HEK293 (cell line): ENCODE measurements around the gene METRNL.

Experiments used
- CTCF ChIA-PET: fragments of 350-600 bp; formaldehyde crosslinking; extraction: SDS; loops from one replicate; lab custom pipeline; 2021; ENCODE audit warnings: antibody characterized with exemption; lab: Yijun Ruan, JAX
- POLR2A ChIA-PET: fragments of 300-600 bp; formaldehyde crosslinking; extraction: SDS; loops from one replicate; lab custom pipeline; 2020; ENCODE audit warnings: antibody characterized with exemption, inconsistent platforms; lab: Yijun Ruan, JAX
- H3K27ac ChIP-seq: fragments of 200-500 bp; sonication (Bioruptor generic); 2 replicates; pipeline ENCODE4 v1.5.1; 2014; ENCODE audit warnings: low read depth, low read length, control low read depth, inconsistent platforms; ENCODE audit errors: extremely low read depth
- H3K36me3 ChIP-seq, 2 experiments: fragments of 200-500 bp in 1 of 2; sonication (Bioruptor generic) in 1 of 2; 1 replicate in 1 of 2; 2 replicates in 1 of 2; pipeline ENCODE4 v1.5.1; 2014 to 2017; ENCODE audit warnings: inconsistent platforms in 2 of 2, low read length in 2 of 2; ENCODE audit not compliant: control insufficient read depth in 2 of 2, insufficient read depth in 1 of 2
- H3K4me1 ChIP-seq: fragments of 200-500 bp; sonication (Bioruptor generic); 2 replicates; pipeline ENCODE4 v1.5.1; 2014; ENCODE audit warnings: mild to moderate bottlenecking, low read length, inconsistent platforms; ENCODE audit not compliant: control insufficient read depth, insufficient read depth
- H3K4me3 ChIP-seq: 2 replicates; pipeline ENCODE4 v1.5.1; 2011; ENCODE audit warnings: low read depth, mild to moderate bottlenecking, control low read depth, low read length, moderate library complexity
- H3K9me3 ChIP-seq: fragments of 200-500 bp; sonication (Bioruptor generic); 2 replicates; pipeline ENCODE4 v1.5.1; 2014; ENCODE audit warnings: low read depth, low read length, inconsistent platforms; ENCODE audit not compliant: control insufficient read depth, insufficient read depth
- BCL11A ChIP-seq: fragments of 450-650 bp; formaldehyde crosslinking; IDR thresholded peaks from 2 replicates; pipeline ENCODE4 v1.5.1; 2016; ENCODE audit warnings: low read depth, missing biosample characterization, missing genetic modification characterization
- GLIS1 ChIP-seq: fragments of 450-650 bp; formaldehyde crosslinking; IDR thresholded peaks from 2 replicates; pipeline ENCODE4 v1.5.1; 2016; ENCODE audit warnings: missing biosample characterization, missing genetic modification characterization
- GLIS2 ChIP-seq: fragments of 450-650 bp; formaldehyde crosslinking; IDR thresholded peaks from 2 replicates; pipeline ENCODE4 v1.5.1; 2016; ENCODE audit warnings: missing biosample characterization, missing genetic modification characterization
- HOXC10 ChIP-seq: sonication (generic); formaldehyde crosslinking; IDR thresholded peaks from 2 replicates; pipeline ENCODE4 v1.8.1; 2023; ENCODE audit warnings: mild to moderate bottlenecking, missing genetic modification reagents
- KLF1 ChIP-seq: fragments of 450-650 bp; formaldehyde crosslinking; IDR thresholded peaks from 2 replicates; pipeline ENCODE4 v1.5.1; 2016; ENCODE audit warnings: missing biosample characterization, missing genetic modification characterization
- KLF10 ChIP-seq: fragments of 450-650 bp; IDR thresholded peaks from 2 replicates; pipeline ENCODE4 v1.5.1; 2018; ENCODE audit warnings: missing biosample characterization, mild to moderate bottlenecking, missing genetic modification characterization
- KLF7 ChIP-seq: fragments of 450-650 bp; formaldehyde crosslinking; IDR thresholded peaks from 2 replicates; pipeline ENCODE4 v1.5.1; 2016; ENCODE audit warnings: missing biosample characterization, missing genetic modification characterization, borderline replicate concordance
- SP2 ChIP-seq: fragments of 450-650 bp; formaldehyde crosslinking; IDR thresholded peaks from 2 replicates; pipeline ENCODE4 v1.5.1; 2016; ENCODE audit warnings: missing biosample characterization, missing genetic modification characterization
- SP3 ChIP-seq: fragments of 450-650 bp; formaldehyde crosslinking; IDR thresholded peaks from 2 replicates; pipeline ENCODE4 v1.5.1; 2016; ENCODE audit warnings: missing biosample characterization, missing genetic modification characterization
- SP7 ChIP-seq: fragments of 450-650 bp; formaldehyde crosslinking; IDR thresholded peaks from 2 replicates; pipeline ENCODE4 v1.5.1; 2016; ENCODE audit warnings: missing biosample characterization, missing genetic modification characterization
- ZBTB20 ChIP-seq: fragments of 450-650 bp; formaldehyde crosslinking; IDR thresholded peaks from 2 replicates; pipeline ENCODE4 v1.5.1; 2016; ENCODE audit warnings: missing biosample characterization, missing genetic modification characterization
- ZBTB6 ChIP-seq: fragments of 450-650 bp; formaldehyde crosslinking; IDR thresholded peaks from 2 replicates; pipeline ENCODE4 v1.5.1; 2017; ENCODE audit warnings: missing biosample characterization, missing genetic modification characterization
- ZFP3 ChIP-seq: fragments of 450-650 bp; formaldehyde crosslinking; IDR thresholded peaks from 2 replicates; pipeline ENCODE4 v1.5.1; 2016; ENCODE audit warnings: low read depth, missing biosample characterization, missing genetic modification characterization
- ZFP69B ChIP-seq: fragments of 450-650 bp; formaldehyde crosslinking; IDR thresholded peaks from 2 replicates; pipeline ENCODE4 v1.5.1; 2016; ENCODE audit warnings: missing biosample characterization, missing genetic modification characterization
- ZNF114 ChIP-seq: fragments of 450-650 bp; formaldehyde crosslinking; IDR thresholded peaks from 2 replicates; pipeline ENCODE4 v1.5.0; 2017; ENCODE audit warnings: missing biosample characterization, missing genetic modification characterization
- ZNF146 ChIP-seq: fragments of 450-650 bp; formaldehyde crosslinking; IDR thresholded peaks from 2 replicates; pipeline ENCODE4 v1.5.1; 2016; ENCODE audit warnings: missing biosample characterization, missing genetic modification characterization
- ZNF148 ChIP-seq: fragments of 450-650 bp; formaldehyde crosslinking; IDR thresholded peaks from 2 replicates; pipeline ENCODE4 v1.5.0; 2017; ENCODE audit warnings: missing biosample characterization, missing genetic modification characterization, borderline replicate concordance
- ZNF223 ChIP-seq: fragments of 450-650 bp; formaldehyde crosslinking; IDR thresholded peaks from 2 replicates; pipeline ENCODE4 v1.5.1; 2016; ENCODE audit warnings: missing biosample characterization, missing genetic modification characterization
- ZNF274 ChIP-seq, 2 experiments: fragments of 200-500 bp in 1 of 2; fragments of 450-650 bp in 1 of 2; sonication (Bioruptor generic) in 1 of 2; formaldehyde crosslinking in 1 of 2; IDR thresholded peaks; 2 replicates each; pipeline versions ENCODE4 v1.5.1 to v1.6.1; 2014 to 2016; ENCODE audit warnings: borderline replicate concordance in 1 of 2, inconsistent platforms in 1 of 2, low read length in 1 of 2, missing biosample characterization in 1 of 2, missing genetic modification characterization in 1 of 2
- ZNF354C ChIP-seq: fragments of 450-650 bp; formaldehyde crosslinking; IDR thresholded peaks from 2 replicates; pipeline ENCODE4 v1.5.1; 2016; ENCODE audit warnings: missing biosample characterization, missing genetic modification characterization, low read depth, borderline replicate concordance
- ZNF391 ChIP-seq: fragments of 450-650 bp; formaldehyde crosslinking; IDR thresholded peaks from 2 replicates; pipeline ENCODE4 v1.5.1; 2016; ENCODE audit warnings: low read depth, missing biosample characterization, missing genetic modification characterization, borderline replicate concordance
- ZNF423 ChIP-seq: fragments of 450-650 bp; formaldehyde crosslinking; IDR thresholded peaks from 2 replicates; pipeline ENCODE4 v1.5.1; 2016; ENCODE audit warnings: missing biosample characterization, missing genetic modification characterization
- ZNF513 ChIP-seq: fragments of 450-650 bp; IDR thresholded peaks from 2 replicates; pipeline ENCODE4 v1.5.1; 2018; ENCODE audit warnings: missing biosample characterization, missing genetic modification characterization
- ZNF561 ChIP-seq: fragments of 450-650 bp; IDR thresholded peaks from 2 replicates; pipeline ENCODE4 v1.5.1; 2018; ENCODE audit warnings: missing biosample characterization, missing genetic modification characterization, borderline replicate concordance
- ZNF585B ChIP-seq: fragments of 450-650 bp; formaldehyde crosslinking; IDR thresholded peaks from 2 replicates; pipeline ENCODE4 v1.5.1; 2016; ENCODE audit warnings: missing biosample characterization, missing genetic modification characterization
- ZNF596 ChIP-seq: fragments of 450-650 bp; IDR thresholded peaks from 2 replicates; pipeline ENCODE4 v1.5.0; 2018; ENCODE audit warnings: missing biosample characterization, mild to moderate bottlenecking, missing genetic modification characterization, moderate library complexity
- ZNF610 ChIP-seq: fragments of 450-650 bp; formaldehyde crosslinking; IDR thresholded peaks from 2 replicates; pipeline ENCODE4 v1.5.1; 2016; ENCODE audit warnings: missing biosample characterization, missing genetic modification characterization, borderline replicate concordance
- ZNF692 ChIP-seq: fragments of 450-650 bp; formaldehyde crosslinking; IDR thresholded peaks from 2 replicates; pipeline ENCODE4 v1.5.1; 2016; ENCODE audit warnings: missing biosample characterization, missing genetic modification characterization
- ZNF785 ChIP-seq: fragments of 450-650 bp; formaldehyde crosslinking; IDR thresholded peaks from 2 replicates; pipeline ENCODE4 v1.5.1; 2016; ENCODE audit warnings: missing biosample characterization, missing genetic modification characterization
- ZSCAN4 ChIP-seq: fragments of 450-650 bp; formaldehyde crosslinking; IDR thresholded peaks from 2 replicates; pipeline ENCODE4 v1.5.1; 2017; ENCODE audit warnings: missing biosample characterization, missing genetic modification characterization

Gene METRNL

GRCh38 chr17:83051396-83052240 lies 27.8 kb upstream of the METRNL start:
- Histone ChIP-seq H3K9me3 (no peaks in the 10 kb centered on the region), H3K27ac (peak overlapping the region; percentile 79; the same call in 1 of the 2 replicates), H3K36me3 (peaks cover 0 to 5% of the 10 kb centered on the region in 2 experiments; a peak in 2 of 3 replicates), H3K4me3 (peak overlapping the region; percentile 65), H3K4me1 (peaks cover 5% of the 10 kb centered on the region)
- ChIA-PET CTCF (no interaction called here), POLR2A (no interaction called here)
- TF ChIP-seq HOXC10 (no peak), ZBTB20 (peak; percentile 68; the same call in 1 of the 2 replicates), ZNF146 (tag by site-specific recombination) (peak; percentile 4; the same call in 1 of the 2 replicates), SP7 (tag by site-specific recombination) (peak; percentile 58; the same call in 1 of the 2 replicates), ZNF354C (tag by site-specific recombination) (no peak), ZNF114 (tag by site-specific recombination) (no peak), ZNF610 (tag by site-specific recombination) (peak; percentile 64; the same call in 1 of the 2 replicates), BCL11A (tag by site-specific recombination) (no peak), ZNF148 (tag by site-specific recombination) (no peak), ZSCAN4 (tag by site-specific recombination) (no peak), ZNF274 (IDR thresholded peaks at IDR 0.05; ENCODE audit: low read length) (no peak), ZNF274 (tag by site-specific recombination; IDR thresholded peaks at IDR 0.05; ENCODE audit: borderline replicate concordance) (no peak), ZNF223 (tag by site-specific recombination) (peak; percentile 67; the same call in 1 of the 2 replicates), ZNF423 (tag by site-specific recombination) (peak; percentile 88), ZFP69B (tag by site-specific recombination) (peak; percentile 30; the same call in 1 of the 2 replicates), SP2 (peak; percentile 95), ZBTB6 (tag by site-specific recombination) (0 out of 2 replicates have a peak, but pooled peaks have one; percentile 11), ZNF585B (tag by site-specific recombination) (no peak), KLF1 (peak; percentile 82), KLF10 (tag by site-specific recombination) (peak; percentile 72), GLIS1 (tag by site-specific recombination) (peak; percentile 85), ZNF596 (tag by site-specific recombination) (peak; percentile 54), ZNF692 (no peak), KLF7 (tag by site-specific recombination) (0 out of 2 replicates have a peak, but pooled peaks have one; percentile 12), ZNF391 (tag by site-specific recombination) (no peak), ZNF513 (tag by site-specific recombination) (peak; percentile 67), ZNF561 (tag by site-specific recombination) (peak; percentile 67), SP3 (tag by site-specific recombination) (peak; percentile 99), GLIS2 (tag by site-specific recombination) (peak; percentile 96), ZFP3 (tag by site-specific recombination) (no peak), ZNF785 (tag by site-specific recombination) (peak; percentile 61; the same call in 1 of the 2 replicates)
